GM18868 (cell line): ENCODE data around the gene C21orf91.
A peak's percentile ranks its signal among the peaks of the same experiment; 100 is the strongest.
"Not testable (repeated sequence)": the region's sequence is repeated elsewhere in the genome, so short reads cannot be mapped to it uniquely, and the experiment has no call there.

ENCODE experiments used
- ATAC-seq: cut with Tn5 transposase; IDR thresholded peaks from one replicate; pipeline ENCODE4 v1.9.1; 2021; ENCODE audit warnings: mild to moderate bottlenecking, moderate library complexity; ENCODE audit not compliant: unreplicated experiment

C21orf91 gene

DNA sequence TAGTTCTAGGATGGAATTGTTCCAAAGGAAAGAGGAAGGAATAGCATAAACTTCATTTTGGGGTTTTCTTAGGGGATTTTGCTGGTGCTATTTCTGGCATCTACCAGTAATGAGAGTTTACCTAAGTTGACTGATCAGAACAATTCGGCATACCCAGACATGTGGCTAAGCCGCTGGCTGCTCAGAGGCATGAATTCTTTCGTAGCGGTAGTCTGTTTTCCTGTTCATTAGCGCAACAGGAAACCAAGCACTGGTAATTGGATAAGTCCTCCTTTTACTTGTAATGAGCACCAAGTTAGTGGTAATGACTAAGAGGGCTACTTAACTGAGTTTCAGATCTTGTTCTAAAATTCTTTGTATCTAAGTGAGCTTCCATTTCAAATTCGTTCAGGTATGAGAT lies 38.6 kb downstream of the C21orf91 start:
- peak; percentile 46 for ATAC-seq

DNA sequence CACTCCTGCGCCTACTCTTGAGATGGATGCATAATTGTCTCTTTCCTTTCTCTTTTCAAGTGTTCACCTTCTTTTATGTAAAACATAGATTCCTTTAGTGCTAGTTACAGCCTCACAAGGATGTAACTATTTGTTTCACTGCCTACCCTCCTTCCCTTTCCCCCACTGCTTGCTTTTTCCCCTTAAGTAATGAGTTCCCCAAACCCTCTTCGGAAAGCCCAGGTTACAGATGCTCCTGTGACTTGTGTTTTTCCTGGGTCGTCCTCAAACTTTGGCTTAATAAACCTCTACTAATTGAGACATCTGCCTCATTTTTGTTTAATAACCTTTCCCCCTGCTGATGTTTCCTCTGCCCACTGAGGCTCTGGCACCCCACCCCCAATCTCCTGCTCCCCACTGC lies 39.2 kb downstream of the C21orf91 start:
- ATAC-seq = no peak

DNA sequence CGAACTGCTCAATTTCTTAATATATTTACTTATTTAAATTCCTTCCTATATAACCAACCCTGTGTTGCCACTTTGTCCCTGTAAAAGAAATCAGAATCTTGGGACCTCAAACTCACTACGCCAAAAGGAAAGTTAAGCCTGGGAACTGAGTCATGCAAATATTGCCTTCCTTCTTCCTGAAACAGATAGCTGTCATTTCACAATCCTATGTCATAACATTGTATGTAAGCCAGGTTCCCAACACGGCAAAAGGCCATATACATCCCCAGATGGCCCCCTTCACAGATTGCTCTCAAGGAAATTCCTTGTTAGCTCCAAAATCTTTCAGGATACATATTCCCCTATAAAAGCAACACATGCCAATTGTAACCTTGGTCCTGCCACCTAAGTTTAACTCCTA lies 39.7 kb downstream of the C21orf91 start:
- no peak for ATAC-seq

DNA sequence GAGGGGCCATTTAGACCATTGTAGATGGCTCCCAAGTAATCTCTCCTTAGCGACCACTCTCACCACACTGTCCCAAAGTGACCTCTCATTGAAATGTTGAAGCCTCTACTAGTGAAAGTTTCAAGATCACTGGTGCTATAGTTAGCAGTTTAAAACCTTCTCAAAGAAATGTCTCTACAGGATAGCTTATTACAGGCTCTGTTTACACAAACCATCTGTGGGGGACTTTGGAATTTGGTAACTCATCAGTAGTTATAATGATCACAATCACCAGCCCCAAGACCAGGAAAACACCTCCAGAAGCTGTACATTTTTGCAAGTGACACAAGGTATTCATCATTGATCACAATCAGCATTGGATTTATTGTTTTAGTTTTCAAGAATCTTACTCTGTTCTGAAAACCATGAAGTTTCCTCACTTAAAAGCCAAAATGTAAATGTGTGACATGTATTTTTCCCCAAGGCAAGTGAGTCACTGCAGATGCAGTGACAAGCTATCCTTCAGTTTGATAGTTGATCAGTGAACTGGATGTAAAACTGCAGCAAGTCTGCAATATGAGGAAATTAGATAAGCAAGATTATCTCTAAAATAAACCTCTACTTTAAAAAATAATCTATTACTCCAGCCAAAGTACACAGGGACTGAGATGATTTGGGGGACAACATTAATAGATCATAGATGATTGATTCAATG lies 41.9 kb downstream of the C21orf91 start:
- no peak for ATAC-seq

DNA sequence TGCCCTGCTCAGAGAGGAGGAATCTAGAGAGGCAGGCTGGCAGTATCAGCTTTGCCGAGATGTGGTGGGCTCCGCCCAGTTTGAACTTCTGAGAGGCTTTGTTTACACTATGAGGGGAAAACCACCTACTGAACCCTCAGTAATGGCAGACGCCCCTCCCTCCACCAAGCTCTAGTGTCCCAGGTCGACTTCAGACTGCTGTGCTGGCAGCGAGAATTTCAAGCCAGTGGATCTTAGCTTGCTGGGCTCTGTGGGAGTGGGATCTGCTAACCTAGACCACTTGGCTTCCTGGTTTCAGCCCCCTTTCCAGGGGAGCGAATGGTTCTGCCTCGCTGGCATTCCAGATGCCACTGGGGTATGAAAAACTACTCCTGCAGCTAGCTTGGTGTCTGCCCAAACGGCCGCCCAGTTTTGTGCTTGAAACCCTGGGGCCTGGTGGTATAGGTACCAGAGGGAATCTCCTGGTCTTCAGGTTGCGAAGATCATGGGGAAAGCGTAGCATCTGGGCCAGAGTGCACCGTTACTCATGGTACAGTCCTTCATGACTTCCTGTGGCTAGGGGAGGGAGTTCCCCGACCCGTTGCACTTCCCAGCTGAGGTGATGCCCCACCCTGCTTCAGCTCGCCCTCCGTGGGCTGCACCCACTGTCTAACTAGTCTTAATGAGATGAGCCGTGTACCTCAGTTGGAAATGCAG lies 43.6 kb downstream of the C21orf91 start:
- peak; percentile 60 for ATAC-seq

DNA sequence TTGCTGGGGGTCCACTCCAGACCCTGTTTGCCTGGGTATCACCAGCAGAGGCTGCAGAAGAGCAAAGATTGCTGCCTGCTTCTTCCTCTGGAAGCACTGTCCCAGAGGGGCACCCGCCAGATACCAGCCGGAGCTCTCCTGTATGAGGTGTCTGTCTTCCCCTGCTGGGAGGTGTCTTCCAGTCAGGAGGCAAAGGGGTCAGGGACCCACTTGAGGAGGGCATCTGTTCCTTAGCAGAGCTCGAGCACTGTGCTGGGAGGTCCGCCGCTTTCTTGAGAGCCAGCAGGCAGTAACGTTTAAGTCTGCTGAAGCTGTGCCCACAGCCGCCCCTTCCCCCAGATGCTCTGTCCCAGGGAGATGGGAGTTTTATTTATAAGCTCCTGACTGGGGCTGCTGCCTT lies 44.1 kb downstream of the C21orf91 start:
- not testable (repeated sequence) for ATAC-seq

DNA sequence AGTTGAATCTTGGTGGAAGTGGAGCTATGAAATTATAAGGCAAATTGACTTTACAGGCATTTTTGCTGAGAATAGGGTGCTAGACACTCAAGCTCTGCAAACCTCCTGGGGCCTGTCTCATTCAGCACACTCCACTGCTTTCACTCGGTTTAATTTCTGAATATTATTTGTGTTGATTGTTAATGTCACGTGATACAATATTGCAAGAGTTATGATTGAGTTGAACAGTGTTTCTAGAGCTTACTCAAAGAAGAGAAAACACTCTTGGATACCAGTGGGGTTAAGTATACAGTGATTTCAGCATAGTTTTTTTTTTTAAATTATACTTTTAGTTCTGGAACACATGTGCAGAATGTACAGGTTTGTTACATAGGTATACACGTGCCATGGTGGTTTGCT lies 49.7 kb downstream of the C21orf91 start:
- ATAC-seq = no peak

DNA sequence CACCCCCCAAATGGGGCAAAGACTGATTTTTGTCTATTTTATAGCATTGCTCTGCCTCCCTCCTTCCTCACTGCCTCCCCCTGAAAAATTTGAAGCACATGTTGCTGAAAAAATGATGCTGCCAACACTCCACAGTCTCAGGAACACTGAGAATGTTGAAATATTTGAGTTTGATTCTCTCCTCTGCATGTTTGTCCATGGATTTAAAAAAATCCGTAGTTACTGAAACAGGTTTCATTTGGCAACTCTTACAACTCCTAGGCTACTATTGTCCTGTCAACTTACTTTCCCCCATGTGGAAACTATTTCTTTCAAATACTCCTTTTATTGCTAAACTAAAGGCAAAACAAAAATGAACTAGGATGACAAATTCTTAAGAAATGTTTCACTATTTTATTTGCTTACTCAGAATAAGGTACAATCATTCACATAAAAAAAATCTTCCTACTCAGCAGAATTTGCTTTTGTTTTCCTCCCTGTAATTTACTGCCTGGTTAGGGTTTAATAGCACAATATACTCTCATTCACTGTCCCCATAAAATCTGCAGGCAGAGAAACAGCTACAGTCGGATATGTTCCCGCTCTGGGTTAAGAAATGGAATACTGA lies 50.2 kb downstream of the C21orf91 start:
- no peak for ATAC-seq

DNA sequence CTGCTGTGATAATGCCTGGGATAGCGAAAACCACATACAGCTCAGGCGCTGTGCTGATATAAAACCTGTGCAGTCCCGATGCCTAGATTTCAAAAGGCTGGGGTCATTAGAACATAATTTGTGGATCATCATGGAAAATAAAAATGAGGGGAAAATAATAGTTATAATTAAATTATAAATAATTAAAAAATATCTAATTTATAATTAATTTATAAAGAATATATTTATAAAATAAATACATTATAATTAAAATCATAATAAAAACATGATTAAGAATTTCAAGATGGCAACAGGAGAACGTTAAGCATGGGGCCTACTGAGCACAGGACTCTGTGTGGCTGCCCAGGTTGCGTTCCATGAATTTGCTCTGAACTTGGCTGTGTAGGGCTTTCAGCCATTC lies 53.9 kb downstream of the C21orf91 start:
- no peak for ATAC-seq

DNA sequence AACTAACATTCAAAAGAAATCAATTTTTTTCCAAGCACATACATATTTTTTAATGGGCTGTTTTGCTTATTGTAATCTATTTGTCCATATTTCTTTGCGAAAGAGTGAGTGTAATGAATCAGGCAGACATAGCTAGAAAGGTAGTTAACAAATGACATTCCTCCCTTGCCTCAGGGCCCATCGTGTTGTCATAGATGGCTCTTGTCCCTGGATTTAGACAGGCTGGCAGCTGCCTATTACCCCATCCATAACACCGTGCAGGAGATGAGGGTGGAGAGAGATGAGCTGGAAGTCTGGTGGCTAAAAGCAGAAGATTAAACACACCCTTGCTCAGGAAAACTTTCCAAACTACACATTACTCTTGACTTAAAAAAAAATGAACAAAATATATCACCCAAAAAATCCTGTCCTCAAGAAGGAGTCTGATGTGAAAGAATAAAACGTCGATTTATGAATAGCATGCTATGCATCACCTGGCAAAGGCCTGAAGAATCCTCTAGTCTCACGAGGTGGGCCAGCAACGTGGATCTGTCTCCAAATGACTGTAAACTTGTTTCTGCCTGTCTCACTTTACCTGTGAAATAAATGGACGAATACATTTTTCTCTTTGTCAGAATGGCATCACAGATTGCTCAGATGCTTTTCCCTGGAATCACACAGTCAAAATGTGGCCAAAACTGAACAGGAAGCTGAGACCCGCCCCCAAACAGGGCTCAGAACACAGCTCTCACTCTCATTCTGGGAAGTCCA lies 55.7 kb downstream of the C21orf91 start:
- no peak for ATAC-seq

DNA sequence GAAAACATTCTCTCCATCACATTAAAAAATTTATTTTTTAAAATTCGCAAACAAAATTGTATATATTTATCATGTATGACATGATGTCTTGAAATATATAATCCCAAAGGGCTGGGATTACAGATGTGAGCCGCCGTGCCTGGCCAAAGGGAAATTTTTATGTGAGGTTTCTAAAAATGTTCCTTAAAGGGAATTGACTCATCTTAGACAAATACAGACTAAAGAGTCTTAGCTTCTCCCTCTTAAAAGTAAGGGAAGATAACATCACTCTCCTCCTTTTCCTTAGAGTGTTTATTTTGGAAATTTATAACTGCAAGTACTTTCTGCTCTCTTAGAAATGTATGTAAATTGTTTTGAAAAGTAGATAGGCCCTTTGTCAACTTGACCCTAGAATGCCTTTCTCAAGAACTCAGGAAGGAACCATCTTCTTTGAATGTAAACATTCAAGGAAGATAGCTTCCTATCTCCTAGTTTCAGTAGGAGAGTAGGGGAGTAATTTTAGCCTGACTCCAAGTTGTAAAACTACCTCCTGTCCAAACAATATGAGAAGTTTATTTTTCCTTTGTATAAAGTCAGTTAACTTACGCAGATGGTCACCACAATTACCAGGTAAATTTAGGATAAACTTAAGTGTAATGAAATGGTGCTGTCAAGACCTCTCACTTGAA lies 59.5 kb downstream of the C21orf91 start:
- no peak for ATAC-seq

DNA sequence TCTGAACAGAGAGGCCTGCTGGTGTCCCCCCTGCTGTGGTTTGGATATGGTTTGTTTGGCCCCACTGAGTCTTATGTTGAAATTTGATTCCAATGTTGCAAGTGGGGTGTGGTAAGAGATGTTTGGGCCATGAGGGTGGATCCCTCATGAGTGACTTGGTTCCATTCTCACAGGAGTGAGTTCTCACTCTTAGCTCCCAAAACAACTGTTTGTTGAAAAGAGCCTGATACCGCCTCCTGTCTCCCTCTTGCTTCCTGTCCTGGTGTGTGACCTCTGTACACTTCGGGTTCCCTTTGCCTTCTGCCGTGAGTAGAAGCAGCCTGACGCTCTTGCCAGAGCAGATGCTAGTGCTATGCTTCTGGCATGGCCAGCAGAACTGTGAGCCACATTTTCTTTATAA lies 60.5 kb downstream of the C21orf91 start:
- no peak for ATAC-seq

DNA sequence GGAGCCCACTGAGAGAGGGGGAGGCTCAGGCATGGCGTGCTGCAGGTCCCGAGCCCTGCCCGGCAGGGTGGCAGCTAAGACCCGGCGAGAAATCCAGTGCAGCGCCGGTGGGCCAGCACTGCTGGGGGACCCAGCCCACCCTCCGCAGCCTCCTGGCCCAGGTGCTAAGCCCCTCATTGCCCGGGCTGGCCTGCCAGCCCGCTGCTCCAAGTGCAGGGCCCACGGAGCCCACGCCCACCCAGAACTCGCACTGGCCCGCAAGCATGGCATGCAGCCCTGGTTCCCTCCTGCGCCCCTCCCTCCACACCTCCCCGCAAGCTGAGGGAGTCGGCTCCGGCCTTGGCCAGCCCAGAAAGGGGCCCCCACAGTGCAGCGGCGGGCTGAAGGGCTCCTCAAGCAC lies 61.5 kb downstream of the C21orf91 start:
- no peak for ATAC-seq

DNA sequence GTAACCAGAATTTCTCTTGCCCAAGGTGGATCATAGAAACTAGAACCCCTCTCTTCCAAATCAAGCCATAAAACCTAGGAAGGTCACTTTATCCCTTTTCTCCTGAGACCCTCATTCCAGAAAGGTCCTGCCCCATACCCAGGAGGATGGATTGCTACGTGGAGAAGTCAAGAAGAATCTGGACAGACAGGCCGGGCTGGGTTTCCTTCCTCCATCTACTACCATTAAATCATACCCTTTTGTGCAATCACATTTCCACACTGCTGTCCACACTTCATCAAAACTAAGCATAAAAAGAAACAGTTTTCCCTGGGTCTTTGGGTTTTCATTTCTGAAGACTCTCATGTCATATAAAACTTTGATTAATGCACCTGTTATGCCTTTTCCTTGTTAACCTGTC lies 65.4 kb downstream of the C21orf91 start:
- ATAC-seq = no peak

DNA sequence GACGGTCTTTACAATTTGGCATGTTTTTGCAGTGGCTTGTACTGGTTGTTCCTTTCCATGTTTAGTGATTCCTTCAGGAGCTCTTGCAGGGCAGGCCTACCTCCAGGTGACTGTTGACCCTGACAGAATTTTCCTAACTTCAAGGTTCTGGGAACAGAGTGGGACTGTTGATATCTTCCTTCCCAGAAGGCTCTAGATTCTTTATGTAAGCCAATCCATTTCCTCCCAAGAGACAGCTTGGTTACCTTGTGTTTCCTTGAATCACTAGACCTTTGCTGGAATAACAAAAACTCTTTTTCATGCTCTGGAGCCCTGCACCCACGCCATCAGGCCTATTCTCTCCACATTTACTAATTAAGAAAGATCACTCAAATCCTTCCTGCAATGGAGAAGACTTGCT lies 67.0 kb downstream of the C21orf91 start:
- no peak for ATAC-seq

DNA sequence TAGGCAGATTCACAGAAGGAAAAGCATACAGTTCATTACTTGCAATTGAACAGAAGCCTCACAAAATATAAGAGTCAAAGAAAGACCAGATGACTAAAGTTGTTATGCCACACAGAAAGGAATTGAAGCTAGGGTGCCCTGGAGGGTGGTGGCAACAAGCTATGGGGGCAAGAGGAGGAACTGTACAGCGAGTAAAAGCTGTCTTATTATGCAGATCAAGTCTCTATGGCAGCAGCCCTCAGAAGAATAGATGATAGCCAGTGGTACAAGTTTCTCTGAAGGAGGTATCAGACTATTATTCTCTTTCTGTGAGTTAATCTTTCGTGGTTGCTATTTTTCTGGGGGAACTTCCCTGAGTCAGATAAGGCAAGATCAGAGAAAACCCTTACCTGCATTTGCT lies 72.2 kb downstream of the C21orf91 start:
- no peak for ATAC-seq

DNA sequence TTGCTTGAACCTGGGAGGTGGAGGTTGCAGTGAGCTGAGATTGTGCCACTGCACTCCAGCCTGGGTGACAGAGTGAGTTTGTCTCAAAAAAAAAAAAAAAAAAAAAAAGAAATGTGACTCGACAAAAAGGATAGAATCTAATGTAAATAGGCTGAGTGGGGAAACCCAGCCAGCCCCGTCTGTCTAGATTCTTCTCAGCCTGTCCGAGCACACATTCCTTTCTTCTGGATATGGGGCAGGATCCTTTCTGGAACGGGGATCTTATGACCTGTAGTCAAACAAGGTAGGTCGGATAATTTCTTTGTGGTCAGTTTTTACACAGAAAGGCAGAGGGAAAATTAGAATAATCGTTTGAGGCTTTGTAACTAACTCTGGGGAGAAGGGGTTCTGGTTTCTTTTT lies 74.1 kb downstream of the C21orf91 start:
- ATAC-seq = no peak

DNA sequence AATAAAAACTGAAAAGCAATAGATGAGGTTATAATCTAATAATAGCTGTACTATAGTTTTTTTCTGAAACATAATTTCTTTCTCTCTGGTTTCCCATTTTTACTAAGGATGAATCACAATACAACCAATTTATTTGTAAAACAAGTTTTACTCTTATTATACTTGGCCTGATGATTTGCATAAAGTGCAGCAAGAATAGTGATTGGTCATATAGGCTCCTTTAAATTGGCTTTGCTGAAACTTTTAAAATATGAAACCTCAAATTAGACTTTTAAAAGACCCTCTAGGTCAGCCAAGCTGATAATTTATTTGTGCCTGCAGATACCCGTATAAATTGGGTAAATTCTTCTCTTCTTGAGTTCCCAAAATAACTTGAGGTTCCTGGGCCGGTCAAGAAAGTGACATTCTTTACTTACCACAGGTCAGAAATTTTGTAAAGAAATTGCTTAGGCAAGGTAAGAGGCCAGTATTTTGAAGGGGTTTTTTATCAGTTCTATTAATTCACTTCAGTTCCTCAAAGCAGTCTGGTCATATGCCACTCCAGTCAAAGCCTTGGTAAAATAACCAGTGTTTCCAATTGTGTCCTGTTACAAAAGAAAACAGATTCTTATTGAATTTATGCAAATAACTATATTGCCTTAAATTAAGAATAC lies 76.1 kb downstream of the C21orf91 start:
- ATAC-seq = no peak

DNA sequence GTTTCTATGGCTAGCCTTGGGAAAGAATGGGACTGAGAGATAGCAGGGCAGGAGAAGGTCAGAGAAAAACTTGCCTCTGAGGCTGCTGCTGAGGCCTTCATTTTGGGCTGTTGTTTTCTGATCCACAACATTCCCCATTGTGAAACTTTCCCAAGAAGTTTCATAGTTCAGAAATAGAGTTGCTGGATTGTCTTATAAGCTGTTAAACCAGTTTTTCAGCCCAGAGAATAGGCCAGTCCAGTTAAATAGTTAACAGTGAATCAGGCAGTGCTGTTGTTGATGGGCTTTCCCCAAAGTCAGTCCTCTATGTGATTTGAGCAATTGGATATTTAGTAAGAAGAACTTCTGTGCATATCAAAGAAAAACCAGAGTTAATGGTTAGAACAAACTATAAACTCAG lies 77.0 kb downstream of the C21orf91 start:
- no peak for ATAC-seq
